ENCODE measurements around the gene TMEM243.

- TF ChIP-seq POLR2A (IDR thresholded peaks at IDR 0.05; ENCODE audit: low read depth, low read length) (no peak), POLR2AphosphoS5 (IDR thresholded peaks at IDR 0.05; ENCODE audit: low read depth, low read length) (no peak), SPI1 (IDR thresholded peaks at IDR 0.05; ENCODE audit: low read depth, low read length) (no peak)
Observed at GRCh38 chr7:87151002-87151728, 68.4 kb downstream of the TMEM243 start.
